IMR-90 (cell line): ENCODE measurements around the gene PTPRF. TPM values are rescaled to one million over a fixed set of nuclear protein-coding genes. Genes with fewer than 3 reads are reported as not detected.

Experiments used
- ATAC-seq: fragments of 200-7000 bp; cut with Tn5 transposase; 2 replicates; pipeline ENCODE4 v1.9.1; 2020; ENCODE audit warnings: low read depth, mild to moderate bottlenecking, moderate library complexity
- BruUV-seq: library from RNA; stranded (reverse); fragments of 400-500 nt; replicated peaks from 2 replicates; lab custom pipeline; 2021; lab: Mats Ljungman, UMichigan
- CTCF ChIA-PET: fragments of 300-600 bp; formaldehyde crosslinking; extraction: SDS; loops from one replicate; lab custom pipeline; 2021; ENCODE audit warnings: antibody characterized with exemption; lab: Yijun Ruan, JAX
- POLR2A ChIA-PET: fragments of 300-600 bp; sonication (Branson Sonifier 250); formaldehyde crosslinking; loops from one replicate; lab custom pipeline; 2022; ENCODE audit warnings: antibody characterized with exemption; ENCODE audit not compliant: unreplicated experiment; lab: Charles Lee
- DNase-seq: peaks from one replicate; pipeline ENCODE4 v3.0.0; 2013
- H2AFZ ChIP-seq: replicated peaks from 2 replicates; pipeline ENCODE3; 2013; ENCODE audit warnings: low read length, mild to moderate bottlenecking; ENCODE audit not compliant: poor library complexity
- H2AK5ac ChIP-seq: 2 replicates; pipeline ENCODE4 v1.6.1; 2013; ENCODE audit warnings: low read depth, low read length, inconsistent platforms
- H2AK9ac ChIP-seq: replicated peaks from 2 replicates; pipeline ENCODE3; 2013; ENCODE audit warnings: mild to moderate bottlenecking, low read depth, low read length, moderate library complexity; ENCODE audit not compliant: poor library complexity
- H2BK120ac ChIP-seq: 2 replicates; pipeline ENCODE4 v1.6.1; 2013; ENCODE audit warnings: low read depth, low read length, inconsistent platforms
- H2BK15ac ChIP-seq: 3 replicates; pipeline ENCODE4 v1.6.1; 2013; ENCODE audit warnings: low read depth, low read length, inconsistent platforms
- H2BK20ac ChIP-seq: 2 replicates; pipeline ENCODE4 v1.6.1; 2013; ENCODE audit warnings: low read depth, mild to moderate bottlenecking, inconsistent platforms, low read length, moderate library complexity
- H2BK5ac ChIP-seq: 2 replicates; pipeline ENCODE4 v1.6.1; 2013; ENCODE audit warnings: mild to moderate bottlenecking, low read depth, low read length, inconsistent platforms; ENCODE audit not compliant: poor library complexity, severe bottlenecking
- H3K14ac ChIP-seq: replicated peaks from 2 replicates; pipeline ENCODE4 v1.6.1; 2013; ENCODE audit warnings: low read depth, low read length, inconsistent platforms
- H3K18ac ChIP-seq: 2 replicates; pipeline ENCODE4 v1.6.1; 2013; ENCODE audit warnings: low read depth, low read length, control low read depth
- H3K23ac ChIP-seq: 2 replicates; pipeline ENCODE4 v1.6.1; 2013; ENCODE audit warnings: low read depth, low read length, inconsistent platforms
- H3K27ac ChIP-seq: 2 replicates; pipeline ENCODE4 v1.5.1; 2013; ENCODE audit warnings: mild to moderate bottlenecking, control low read depth, low read length; ENCODE audit not compliant: insufficient read depth
- H3K27me3 ChIP-seq: 2 replicates; pipeline ENCODE4 v1.6.1; 2013; ENCODE audit warnings: low read length; ENCODE audit not compliant: control insufficient read depth, insufficient read depth
- H3K36me3 ChIP-seq: 2 replicates; pipeline ENCODE4 v1.6.1; 2013; ENCODE audit warnings: low read length, mixed read lengths; ENCODE audit not compliant: control insufficient read depth, insufficient read depth
- H3K4ac ChIP-seq: 2 replicates; pipeline ENCODE4 v1.6.1; 2013; ENCODE audit warnings: low read depth, low read length, inconsistent platforms
- H3K4me1 ChIP-seq: 2 replicates; pipeline ENCODE4 v1.6.1; 2013; ENCODE audit warnings: low read length, mixed read lengths; ENCODE audit not compliant: control insufficient read depth, insufficient read depth
- H3K4me2 ChIP-seq: 2 replicates; pipeline ENCODE4 v1.6.1; 2013; ENCODE audit warnings: low read depth, mild to moderate bottlenecking, control low read depth, low read length, moderate library complexity
- H3K4me3 ChIP-seq: 2 replicates; pipeline ENCODE4 v1.5.1; 2013; ENCODE audit warnings: low read depth, mild to moderate bottlenecking, control low read depth, low read length, moderate library complexity; ENCODE audit not compliant: insufficient read depth
- H3K56ac ChIP-seq: 2 replicates; pipeline ENCODE4 v1.6.1; 2013; ENCODE audit warnings: low read length, inconsistent platforms; ENCODE audit not compliant: insufficient read depth; ENCODE audit errors: extremely low read depth
- H3K79me1 ChIP-seq, 2 experiments: 2 replicates each; pipeline ENCODE4 v1.6.1; 2013; ENCODE audit warnings: low read length in 2 of 2, inconsistent platforms in 1 of 2, low read depth in 1 of 2
- H3K9ac ChIP-seq: 2 replicates; pipeline ENCODE4 v1.6.1; 2013; ENCODE audit warnings: low read depth, low read length, control low read depth
- H3K9me1 ChIP-seq: 2 replicates; pipeline ENCODE4 v1.6.1; 2013; ENCODE audit warnings: low read length, inconsistent platforms; ENCODE audit not compliant: insufficient read depth
- H3K9me3 ChIP-seq: 2 replicates; pipeline ENCODE4 v1.6.1; 2013; ENCODE audit warnings: low read length; ENCODE audit not compliant: control insufficient read depth, insufficient read depth
- H4K20me1 ChIP-seq: 2 replicates; pipeline ENCODE4 v1.6.1; 2013; ENCODE audit warnings: low read length, inconsistent platforms; ENCODE audit not compliant: insufficient read depth
- H4K5ac ChIP-seq: 2 replicates; pipeline ENCODE4 v1.6.1; 2013; ENCODE audit warnings: mild to moderate bottlenecking, low read depth, low read length, control low read depth
- H4K8ac ChIP-seq, 2 experiments: 2 replicates each; pipeline ENCODE4 v1.6.1; 2013; ENCODE audit warnings: low read depth in 2 of 2, low read length in 2 of 2, control low read depth in 1 of 2, inconsistent platforms in 1 of 2
- H4K91ac ChIP-seq: 2 replicates; pipeline ENCODE4 v1.6.1; 2013; ENCODE audit warnings: low read depth, low read length, inconsistent platforms; ENCODE audit not compliant: insufficient read depth
- BHLHE40 ChIP-seq: fragments of 150-350 bp; IDR thresholded peaks from 2 replicates; pipeline ENCODE4 v1.6.1; 2016; ENCODE audit warnings: mild to moderate bottlenecking, low read depth, low read length
- RCOR1 ChIP-seq: IDR thresholded peaks from 2 replicates; pipeline ENCODE4 v1.6.1; 2012; ENCODE audit warnings: mild to moderate bottlenecking, low read length, improper control_type of control experiment; ENCODE audit not compliant: insufficient replicate concordance
- USF2 ChIP-seq: fragments of 150-350 bp; IDR thresholded peaks from 2 replicates; pipeline ENCODE4 v1.6.1; 2017; ENCODE audit warnings: mild to moderate bottlenecking, antibody characterized with exemption, low read length, low read depth
- WGBS, 2 experiments: methylation state at CpG; one replicate each; pipeline versions ENCODE4 v1.1.5 to v1.1.7; 2013; ENCODE audit warnings: missing lambda C conversion rate in 2 of 2; ENCODE audit not compliant: insufficient read length in 1 of 2; ENCODE audit errors: extremely low coverage in 2 of 2; 5-methylcytosine and 5-hydroxymethylcytosine counted together
- dilution Hi-C: fragments of 300-500 bp; cut with HindIII; formaldehyde crosslinking; loops from one replicate; pipeline ENCODE4 v1.14.3; 2018; ENCODE audit warnings: low sequenced_read_pairs; ENCODE audit not compliant: unreplicated experiment
- in situ Hi-C: fragments of 300-500 bp; cut with MboI; formaldehyde crosslinking; loops from 3 replicates; pipeline ENCODE4 v1.14.3; 2019; ENCODE audit warnings: low sequenced_read_pairs, inconsistent platforms, mixed read lengths
- intact Hi-C: fragments of 100-400 bp; cut with micrococcal nuclease; formaldehyde crosslinking; loops from 2 replicates; pipeline ENCODE4 v1.10.0; 2022
- polyA plus RNA-seq, 3 experiments: library from polyadenylated mRNA; depleted of rRNA; stranded (reverse); fragments of >200 nt; gene quantifications; 2 replicates each; pipeline ENCODE4 v1.2.3, GENCODE V29; 2012; ENCODE audit warnings: low replicate concordance in 1 of 3
- total RNA-seq: library from RNA; depleted of rRNA; stranded (reverse); fragments of >200 nt; gene quantifications from 2 replicates; pipeline ENCODE4 v1.2.3, GENCODE V29; 2012

Gene PTPRF
- total and polyA plus RNA-seq, 2 of the 4 experiments (the other 2 are of a cell fraction) = 25.8 to 92.3 TPM

- H2BK15ac ChIP-seq = no peak overlapping the region
- H4K91ac ChIP-seq = no peak overlapping the region
- no peak overlapping the region for H3K4me3 ChIP-seq
- no peak overlapping the region for H2AK9ac ChIP-seq
- POLR2A ChIA-PET = no interaction called here
- ATAC-seq (no peak), DNase-seq (no peak)
- H3K79me1 ChIP-seq = peaks cover 12 to 30% of the 10 kb centered on the region in 2 experiments
- H2BK20ac ChIP-seq = no peak overlapping the region
- no peak overlapping the region for H3K18ac ChIP-seq
- no peak overlapping the region for H4K5ac ChIP-seq
- no peak overlapping the region for H3K27ac ChIP-seq
- dilution Hi-C loops (no loop called here), in situ Hi-C loops (no loop called here), intact Hi-C loops (no loop called here)
- H2BK120ac ChIP-seq = no peak overlapping the region
- no peak overlapping the region for H2BK5ac ChIP-seq
- no peak overlapping the region for H3K9ac ChIP-seq
- H3K4ac ChIP-seq = no peak overlapping the region
- H4K20me1 ChIP-seq = peaks cover 5% of the 10 kb centered on the region; the same call in 1 of the 2 replicates
- H3K27me3 ChIP-seq = no peaks in the 10 kb centered on the region
- 97% methylated on average over 5 of the region's 5 CpGs; no CpG with 5 or more reads in 1 of the 2 experiments for WGBS, 2 experiments
- no peak for TF ChIP-seq USF2
- TF ChIP-seq RCOR1 = no peak
- TF ChIP-seq BHLHE40 = no peak
- no peak overlapping the region for H3K14ac ChIP-seq
- H2AFZ ChIP-seq = no peak overlapping the region
- peaks cover 14% of the 10 kb centered on the region for H3K9me1 ChIP-seq
- peaks cover 38% of the 10 kb centered on the region for H3K36me3 ChIP-seq
- H4K8ac ChIP-seq = no peak overlapping the region
- H3K4me1 ChIP-seq = no peaks in the 10 kb centered on the region
- BruUV-seq = no TSS peak
- no peak overlapping the region for H2AK5ac ChIP-seq
- H3K23ac ChIP-seq = no peak overlapping the region
- CTCF ChIA-PET = no interaction called here
- no peak overlapping the region for H3K56ac ChIP-seq
- no peaks in the 10 kb centered on the region for H3K9me3 ChIP-seq
- H3K4me2 ChIP-seq = no peak overlapping the region
These were observed 66.3 kb downstream of the PTPRF start for GRCh38 chr1:43597028-43597427.
